ENCODE results near the gene FAM168B.

The FAM168B gene

DNA sequence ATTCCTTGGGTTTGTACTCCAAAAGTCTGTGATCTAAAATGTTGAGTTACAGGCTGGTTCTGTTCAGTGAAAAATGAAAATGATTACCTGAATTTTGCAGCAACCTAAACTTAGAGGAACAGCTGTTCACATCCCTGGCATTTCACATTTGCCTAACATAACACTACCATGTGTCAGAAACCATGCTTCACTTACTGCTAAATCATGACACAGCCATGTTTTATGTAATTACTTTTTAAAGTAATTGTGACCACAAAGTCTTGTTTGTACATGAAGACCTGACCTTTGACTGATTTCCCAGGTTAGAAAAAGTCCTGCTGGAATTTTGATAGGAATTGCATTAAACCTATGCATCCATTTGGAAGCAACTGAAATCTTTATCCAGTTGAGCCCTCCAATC lies 79.1 kb downstream of the FAM168B start:
- FAIRE-seq, result no peak

DNA sequence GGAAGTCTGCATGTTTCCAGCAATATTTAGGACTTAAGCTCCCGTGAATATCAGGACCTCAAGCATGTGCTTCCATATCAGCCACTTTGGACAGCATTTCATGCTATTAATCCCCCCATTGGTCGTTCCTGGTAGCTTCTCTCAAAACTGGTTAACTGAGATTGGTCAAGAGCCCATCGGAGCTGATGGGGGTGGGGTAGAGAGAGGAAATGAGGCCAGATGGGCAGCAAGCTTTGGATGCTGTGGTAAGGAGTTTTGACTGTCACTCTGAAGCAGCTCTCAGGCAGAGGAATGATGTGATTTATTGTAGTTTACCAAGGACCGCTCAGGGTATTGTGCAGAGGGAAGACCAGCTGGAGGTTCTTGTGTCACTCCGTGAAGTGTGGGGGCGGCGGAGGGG lies 81.8 kb downstream of the FAM168B start:
- no peak for FAIRE-seq

DNA sequence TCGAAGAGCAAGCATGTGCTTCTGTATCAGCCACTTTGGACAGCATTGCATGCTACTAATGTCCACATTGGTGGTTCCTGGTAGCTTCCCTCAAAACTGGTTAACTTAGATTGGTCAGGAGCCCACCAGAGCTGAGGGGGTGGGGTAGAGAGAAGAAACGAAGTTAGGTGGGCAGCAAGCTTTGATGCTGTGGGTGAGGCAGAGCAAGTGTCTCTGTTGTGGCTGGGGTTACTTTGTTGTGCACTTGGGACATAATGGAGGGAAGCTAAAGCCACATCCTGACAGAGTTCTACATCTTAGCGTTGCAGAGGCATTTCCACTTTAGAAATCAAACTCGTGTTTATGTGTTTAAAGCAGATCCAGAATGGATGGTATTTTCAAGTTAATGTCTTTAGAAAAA lies 82.7 kb downstream of the FAM168B start:
- no peak for FAIRE-seq

DNA sequence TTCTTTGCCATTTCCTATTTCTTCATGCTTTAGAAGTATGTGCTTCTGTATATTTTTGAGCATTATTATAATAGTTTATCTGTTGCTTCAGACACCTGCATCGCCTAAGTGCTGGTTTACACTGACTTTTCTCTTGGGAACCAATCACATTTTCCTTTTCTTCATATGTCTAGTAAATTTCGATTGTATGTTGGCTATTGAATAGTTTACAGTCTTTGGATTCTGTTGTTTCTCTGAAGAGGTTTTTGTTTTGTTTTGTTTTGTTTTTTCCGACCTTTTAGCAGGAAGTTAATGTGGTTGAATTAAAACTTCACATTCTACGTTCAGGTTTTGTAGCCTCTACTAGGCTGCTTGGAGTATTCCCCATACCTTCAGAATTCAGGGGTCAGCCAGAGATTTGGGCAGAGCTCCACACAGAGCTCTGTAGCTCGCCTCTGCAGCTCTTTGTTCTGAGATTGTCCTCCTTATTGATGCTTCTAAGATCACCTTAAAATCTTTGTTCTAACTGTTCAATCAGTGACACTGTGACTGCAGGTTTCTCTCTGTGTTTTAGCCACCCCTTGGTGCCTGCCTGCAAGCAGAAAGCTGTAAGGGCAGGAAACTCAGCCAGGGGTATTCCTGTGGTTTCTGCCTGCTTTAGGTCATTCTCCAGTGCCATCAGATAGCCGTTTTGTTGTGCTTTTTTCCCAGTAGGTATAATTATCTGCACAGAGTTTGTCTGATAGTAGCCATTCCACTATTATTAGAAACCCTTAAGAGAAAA lies 83.4 kb downstream of the FAM168B start:
- FAIRE-seq, result no peak

DNA sequence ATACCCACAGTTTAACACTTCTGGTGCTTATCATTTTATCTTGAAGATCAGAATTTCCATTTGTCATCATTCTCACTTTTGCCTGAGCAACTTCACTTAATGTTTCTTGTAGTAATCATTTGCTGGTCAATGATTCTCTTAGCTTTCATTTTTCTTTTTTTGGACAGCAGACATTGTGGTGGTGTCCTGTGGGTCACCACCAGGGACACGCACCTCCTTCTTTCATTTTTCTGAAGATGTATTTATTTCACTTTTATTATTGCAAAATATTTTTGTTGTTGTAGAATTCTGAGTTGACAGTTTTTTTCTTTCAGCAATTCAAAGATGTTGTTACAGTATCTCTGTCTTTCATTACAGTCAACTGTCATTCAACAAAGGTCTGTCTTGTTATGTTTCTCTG lies 84.3 kb downstream of the FAM168B start:
- no peak for FAIRE-seq

DNA sequence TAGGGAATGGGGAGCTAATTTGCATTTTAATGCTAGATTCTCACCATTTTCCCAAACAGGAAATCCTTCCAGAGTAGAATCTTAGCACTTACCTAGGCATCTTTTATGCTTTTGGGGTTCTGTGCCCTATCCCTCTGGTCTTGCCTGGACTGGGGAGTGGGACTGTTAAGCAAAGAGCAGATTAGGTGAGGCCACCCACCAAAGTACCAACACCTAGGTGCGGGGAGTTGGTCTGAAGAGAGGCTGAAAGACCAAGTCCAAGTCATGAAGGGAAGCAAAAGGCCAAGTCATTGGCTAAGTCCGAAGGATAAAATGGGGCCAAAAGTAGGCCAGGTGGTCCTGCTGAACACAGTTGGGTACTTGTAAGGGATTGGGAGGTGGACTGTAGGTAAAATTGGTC lies 86.7 kb downstream of the FAM168B start:
- no peak for FAIRE-seq

DNA sequence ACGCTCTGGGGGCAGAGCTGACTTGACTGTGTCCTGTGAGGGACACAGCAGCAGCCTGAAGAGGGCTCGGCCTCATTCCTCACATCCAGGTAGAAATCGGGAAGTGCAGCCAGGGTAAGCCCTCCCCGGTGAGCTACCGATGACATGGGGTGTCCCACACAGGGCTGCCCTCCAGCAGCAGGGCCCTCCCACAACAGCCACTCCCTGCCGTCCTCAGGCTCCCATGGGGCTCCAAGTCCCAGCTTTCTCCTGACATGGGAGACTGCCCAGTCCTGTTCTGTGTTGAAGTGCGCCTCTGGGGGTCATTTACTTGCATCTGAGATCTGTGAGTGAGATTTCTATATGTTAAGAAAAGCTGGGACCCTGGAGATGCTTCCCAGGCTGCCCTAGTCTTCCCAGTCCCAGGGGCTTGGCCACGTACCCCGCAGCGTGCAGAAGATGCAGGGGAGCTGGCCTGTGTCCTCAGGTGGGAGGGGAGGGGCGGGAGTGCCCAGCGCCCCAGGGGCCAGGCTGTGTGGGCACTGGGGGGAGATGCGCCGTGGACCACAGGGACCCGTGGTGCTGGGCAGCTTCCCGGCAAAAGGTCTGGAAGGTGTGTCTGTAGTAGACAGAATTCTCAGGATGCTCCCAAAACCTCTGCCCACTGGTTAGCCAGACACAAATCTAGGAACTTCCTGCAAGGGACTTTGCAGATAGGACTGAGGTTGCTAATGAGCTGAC lies 87.9 kb downstream of the FAM168B start:
- FAIRE-seq, result no peak

DNA sequence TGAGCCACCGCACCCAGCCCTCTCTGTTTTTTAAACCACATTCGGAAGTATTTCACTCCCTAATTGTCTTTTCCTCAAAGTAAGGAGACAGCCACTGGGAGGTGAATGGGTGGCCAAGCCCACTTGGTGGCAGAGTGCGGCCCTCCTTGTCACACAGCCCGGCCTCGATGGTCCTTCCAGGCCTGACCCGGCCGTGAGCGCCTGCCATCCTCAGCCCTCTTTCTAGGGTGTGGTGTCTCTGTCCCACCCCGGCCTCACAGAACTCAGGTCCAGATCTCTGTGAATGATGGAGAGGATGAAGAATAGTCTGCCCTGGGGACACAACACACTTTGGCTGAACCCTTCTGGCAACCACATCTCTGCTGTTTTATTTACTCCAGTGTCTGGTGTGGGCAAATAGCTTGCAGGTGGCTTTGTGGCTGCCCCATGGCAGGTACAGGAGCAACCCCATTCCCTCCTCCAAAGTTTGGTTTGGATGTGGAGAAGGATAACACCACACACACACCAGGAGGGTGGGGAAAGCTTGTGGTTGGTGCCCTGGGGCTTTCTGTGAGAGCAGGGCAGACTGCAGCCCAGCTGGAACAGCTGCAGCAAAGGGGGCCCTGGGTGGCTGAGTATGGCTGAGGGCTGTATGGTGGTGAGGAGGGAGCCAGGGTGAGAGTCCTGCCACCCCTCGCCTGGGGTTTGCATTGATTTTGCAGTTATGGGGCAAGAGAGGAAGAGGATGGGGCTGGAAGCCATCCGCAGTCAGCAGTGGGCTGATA lies 88.6 kb downstream of the FAM168B start:
- no peak for FAIRE-seq

DNA sequence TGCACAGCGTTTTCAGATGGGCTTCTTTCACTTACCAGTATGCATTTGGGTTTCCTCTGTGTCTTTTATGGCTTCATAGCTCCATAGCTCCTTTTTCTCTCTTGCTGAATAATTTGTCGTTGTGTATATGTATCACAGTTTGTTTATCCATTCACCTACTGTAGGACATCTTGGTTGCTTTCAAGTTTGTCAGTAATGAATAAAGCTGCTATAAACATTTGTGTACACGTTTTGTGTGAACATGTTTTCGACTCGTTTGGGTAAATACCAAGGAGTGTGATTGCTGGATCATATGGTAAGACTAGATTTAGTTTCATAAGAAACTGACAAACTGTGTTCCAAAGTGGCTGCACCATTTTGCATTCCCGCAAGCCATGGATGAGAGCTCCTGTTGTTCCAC lies 94.7 kb downstream of the FAM168B start:
- no peak for FAIRE-seq

Measured in islet of Langerhans (tissue), 1 donor.